ENCODE data around the gene RRP8. TPM values are rescaled to one million over a fixed set of nuclear protein-coding genes. Genes with fewer than 3 reads are reported as not detected.

Gene RRP8
- total and polyA plus RNA-seq, 2 experiments from 2014 or later: 15.3 to 26.1 TPM

- H3K36me3 ChIP-seq (replicated peaks; ENCODE audit: insufficient read depth, low read depth): no peaks in the 10 kb centered on the region
- H3K9me3 ChIP-seq (ENCODE audit: low read depth): no peaks in the 10 kb centered on the region
- peak overlapping the region; percentile 93 for H3K4me2 ChIP-seq
- no peaks in the 10 kb centered on the region for H3K9me2 ChIP-seq (replicated peaks; ENCODE audit: insufficient read depth)
- DNase-seq (ENCODE audit: low spot score): no peak
- H3K79me2 ChIP-seq: peaks cover 47% of the 10 kb centered on the region
- no peaks in the 10 kb centered on the region for H4K20me1 ChIP-seq (ENCODE audit: insufficient read depth, poor library complexity, severe bottlenecking)
- H3K4me3 ChIP-seq: no peak overlapping the region
- H3K4me1 ChIP-seq (ENCODE audit: insufficient read depth): peaks cover 26% of the 10 kb centered on the region
- peak overlapping the region; percentile 92 for H3K27ac ChIP-seq
- TF ChIP-seq CTCF (IDR thresholded peaks at IDR 0.05; ENCODE audit: poor library complexity) (no peak), EZH2phosphoT487 (IDR thresholded peaks at IDR 0.05; ENCODE audit: low read depth, severe bottlenecking, unreplicated experiment) (no peak), EZH2 (IDR thresholded peaks at IDR 0.05; ENCODE audit: borderline replicate concordance) (no peak)
- no peak overlapping the region for H2AFZ ChIP-seq
- WGBS (ENCODE audit: low lambda C conversion rate, missing lambda C conversion rate): 97% methylated on average over 4 of the region's 6 CpGs
- H3K27me3 ChIP-seq: no peaks in the 10 kb centered on the region
Observed at GRCh38 chr11:6610591-6610990, 7.2 kb upstream of the RRP8 start.

- H3K79me2 ChIP-seq: peaks cover 57% of the 10 kb centered on the region
- H3K36me3 ChIP-seq (replicated peaks; ENCODE audit: insufficient read depth, low read depth): no peaks in the 10 kb centered on the region
- WGBS (ENCODE audit: low lambda C conversion rate, missing lambda C conversion rate): 97% methylated on average over 8 of the region's 8 CpGs
- H3K9me2 ChIP-seq (replicated peaks; ENCODE audit: insufficient read depth): no peaks in the 10 kb centered on the region
- H2AFZ ChIP-seq: no peak overlapping the region
- no peaks in the 10 kb centered on the region for H3K27me3 ChIP-seq
- H3K27ac ChIP-seq: no peak overlapping the region
- H3K4me2 ChIP-seq: no peak overlapping the region
- no peak for DNase-seq (ENCODE audit: low spot score)
- H3K4me3 ChIP-seq: no peak overlapping the region
- TF ChIP-seq EZH2phosphoT487 (IDR thresholded peaks at IDR 0.05; ENCODE audit: low read depth, severe bottlenecking, unreplicated experiment) (no peak), CTCF (IDR thresholded peaks at IDR 0.05; ENCODE audit: poor library complexity) (no peak)
- peaks cover 32% of the 10 kb centered on the region for H3K4me1 ChIP-seq (ENCODE audit: insufficient read depth)
- H3K9me3 ChIP-seq (ENCODE audit: low read depth): no peaks in the 10 kb centered on the region
- no peaks in the 10 kb centered on the region for H4K20me1 ChIP-seq (ENCODE audit: insufficient read depth, poor library complexity, severe bottlenecking)
Observed at GRCh38 chr11:6609502-6610015, 6.1 kb upstream of the RRP8 start.

- no peak for DNase-seq (ENCODE audit: low spot score)
- Histone ChIP-seq H4K20me1 (ENCODE audit: insufficient read depth, poor library complexity, severe bottlenecking) (no peaks in the 10 kb centered on the region), H3K9me3 (ENCODE audit: low read depth) (no peaks in the 10 kb centered on the region), H3K4me1 (ENCODE audit: insufficient read depth) (peaks cover 32% of the 10 kb centered on the region), H3K27me3 (no peaks in the 10 kb centered on the region), H3K79me2 (peaks cover 59% of the 10 kb centered on the region), H3K4me3 (no peak overlapping the region), H3K9me2 (replicated peaks; ENCODE audit: insufficient read depth) (no peaks in the 10 kb centered on the region), H3K27ac (no peak overlapping the region), H2AFZ (no peak overlapping the region), H3K36me3 (replicated peaks; ENCODE audit: insufficient read depth, low read depth) (no peaks in the 10 kb centered on the region), H3K4me2 (no peak overlapping the region)
- WGBS (ENCODE audit: low lambda C conversion rate, missing lambda C conversion rate): 93% methylated on average over 14 of the region's 14 CpGs
- TF ChIP-seq CTCF (IDR thresholded peaks at IDR 0.05; ENCODE audit: poor library complexity): no peak
- TF ChIP-seq EZH2 (IDR thresholded peaks at IDR 0.05; ENCODE audit: borderline replicate concordance): no peak
- no peak for TF ChIP-seq EZH2phosphoT487 (IDR thresholded peaks at IDR 0.05; ENCODE audit: low read depth, severe bottlenecking, unreplicated experiment)
Observed at GRCh38 chr11:6608726-6609501, 5.5 kb upstream of the RRP8 start.
